ENCODE data around the gene FOXP1. TPM values are rescaled to one million over a fixed set of nuclear protein-coding genes. Genes with fewer than 3 reads are reported as not detected.
A peak's percentile ranks its signal among the peaks of the same experiment; 100 is the strongest.

The FOXP1 gene
- total RNA-seq, 1 donor from 2014 or later, result 70.2 TPM

- ATAC-seq, result no peak
These were observed 379.6 kb downstream of the FOXP1 start for GRCh38 chr3:71203727-71204488.

- no peak for ATAC-seq
These were observed 380.5 kb downstream of the FOXP1 start for GRCh38 chr3:71202848-71203533.

GRCh38 chr3:71201939-71202338, 381.6 kb downstream of the FOXP1 start:
- no peak for ATAC-seq

GRCh38 chr3:71197841-71198565, 385.5 kb downstream of the FOXP1 start:
- no peak for ATAC-seq

GRCh38 chr3:71195492-71195891, 388.0 kb downstream of the FOXP1 start:
- ATAC-seq, result no peak

- ATAC-seq, result no peak
These were observed 388.7 kb downstream of the FOXP1 start for GRCh38 chr3:71194785-71195184.

GRCh38 chr3:71191031-71191482, 392.5 kb downstream of the FOXP1 start:
- ATAC-seq, result no peak

- no peak for ATAC-seq
These were observed 394.0 kb downstream of the FOXP1 start for GRCh38 chr3:71189480-71189879.

GRCh38 chr3:71187715-71188114, 395.8 kb downstream of the FOXP1 start:
- ATAC-seq, result no peak

- ATAC-seq, result peak; percentile 42
These were observed 396.7 kb downstream of the FOXP1 start for GRCh38 chr3:71186801-71187200.

GRCh38 chr3:71185733-71186455, 397.6 kb downstream of the FOXP1 start:
- peak; percentile 33 for ATAC-seq

GRCh38 chr3:71184252-71184651, 399.3 kb downstream of the FOXP1 start:
- no peak for ATAC-seq

GRCh38 chr3:71183549-71183948, 400.0 kb downstream of the FOXP1 start:
- ATAC-seq, result no peak

GRCh38 chr3:71180524-71180923, 403.0 kb downstream of the FOXP1 start:
- ATAC-seq, result no peak

GRCh38 chr3:71177375-71177774, 406.2 kb downstream of the FOXP1 start:
- no peak for ATAC-seq

- no peak for ATAC-seq
These were observed 407.2 kb downstream of the FOXP1 start for GRCh38 chr3:71176366-71176765.

- ATAC-seq, result no peak
These were observed 407.7 kb downstream of the FOXP1 start for GRCh38 chr3:71175691-71176365.

GRCh38 chr3:71172951-71173350, 410.6 kb downstream of the FOXP1 start:
- no peak for ATAC-seq

GRCh38 chr3:71172189-71172588, 411.3 kb downstream of the FOXP1 start:
- ATAC-seq, result no peak

- ATAC-seq, result no peak
These were observed 412.3 kb downstream of the FOXP1 start for GRCh38 chr3:71171247-71171646.

GRCh38 chr3:71168880-71169411, 414.6 kb downstream of the FOXP1 start:
- no peak for ATAC-seq

All from esophagus mucosa (tissue), 1 donor.